ENCODE results near the gene SCFD2.
"Not testable (repeated sequence)": the region's sequence is repeated elsewhere in the genome, so short reads cannot be mapped to it uniquely, and the experiment has no call there.

SCFD2 gene

DNA sequence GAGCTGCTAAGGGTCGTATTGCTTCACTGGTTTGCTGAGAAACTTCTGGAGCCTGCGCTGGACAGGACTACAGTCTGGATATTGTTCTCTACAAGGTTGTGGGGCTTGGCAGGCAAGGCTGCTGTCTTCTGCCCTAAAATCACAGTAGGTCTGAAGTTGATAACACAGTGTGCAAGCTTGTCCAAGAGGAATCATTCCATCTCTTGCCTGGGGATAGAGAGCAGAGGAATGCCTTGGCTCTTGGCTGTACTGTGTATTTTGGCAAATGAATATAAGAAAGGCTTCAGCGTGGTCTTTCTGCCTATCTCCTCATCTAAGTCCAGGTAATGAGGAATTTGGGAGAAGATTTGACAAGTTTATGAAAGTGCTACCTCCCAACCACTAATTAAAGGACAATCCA lies 513.1 kb downstream of the SCFD2 start:
- no peak for DNase-seq (ENCODE audit: low read depth)

DNA sequence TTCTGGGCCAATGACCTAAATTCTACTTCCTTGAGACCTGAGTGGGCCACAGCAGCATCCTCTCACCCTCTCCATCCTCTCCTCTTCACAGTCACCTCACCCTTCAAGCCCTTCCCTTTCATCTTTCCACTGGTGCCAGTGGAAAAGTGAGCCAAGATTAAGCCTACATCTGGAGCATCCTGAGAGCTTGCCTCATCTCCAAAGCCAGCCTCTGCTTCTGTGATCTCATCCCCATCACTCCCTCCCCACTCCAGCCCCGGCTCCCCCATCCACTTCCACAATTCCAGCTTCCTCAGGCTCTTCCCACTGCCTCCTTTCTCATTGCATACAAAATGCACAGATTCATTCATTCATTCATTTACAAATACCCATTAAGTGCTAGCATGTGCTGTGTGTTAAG lies 513.8 kb downstream of the SCFD2 start:
- DNase-seq (ENCODE audit: low read depth): no peak

GRCh38 chr4:52850406-52851124 lies 515.3 kb downstream of the SCFD2 start:
- DNase-seq (ENCODE audit: low read depth): no peak

GRCh38 chr4:52848254-52848653 lies 517.6 kb downstream of the SCFD2 start:
- DNase-seq (ENCODE audit: low read depth): no peak

DNA sequence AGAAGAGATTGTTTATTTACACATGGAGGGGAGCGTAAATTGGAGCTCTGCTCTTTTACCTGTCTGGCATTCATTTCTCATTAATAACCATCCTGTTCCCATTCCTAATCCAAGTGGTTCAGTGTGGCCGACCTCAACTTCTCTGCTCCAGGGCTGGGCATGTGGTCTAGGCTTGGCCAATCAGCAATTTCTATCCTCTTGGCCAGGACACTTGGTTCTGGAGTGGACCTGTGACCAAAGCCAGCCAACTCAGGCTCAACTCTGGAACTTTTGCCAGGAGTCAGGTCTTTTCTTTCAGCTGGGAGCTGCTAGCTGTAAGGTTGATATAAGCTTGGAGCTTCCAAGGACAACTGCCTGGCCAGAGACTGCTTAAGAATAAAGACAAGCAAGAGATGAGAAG lies 519.4 kb downstream of the SCFD2 start:
- no peak for DNase-seq (ENCODE audit: low read depth)

- DNase-seq (ENCODE audit: low read depth): no peak
Measured at GRCh38 chr4:52844596-52844995, 521.3 kb downstream of the SCFD2 start.

GRCh38 chr4:52843958-52844357 lies 521.9 kb downstream of the SCFD2 start:
- no peak for DNase-seq (ENCODE audit: low read depth)

GRCh38 chr4:52843351-52843750 lies 522.5 kb downstream of the SCFD2 start:
- no peak for DNase-seq (ENCODE audit: low read depth)

DNA sequence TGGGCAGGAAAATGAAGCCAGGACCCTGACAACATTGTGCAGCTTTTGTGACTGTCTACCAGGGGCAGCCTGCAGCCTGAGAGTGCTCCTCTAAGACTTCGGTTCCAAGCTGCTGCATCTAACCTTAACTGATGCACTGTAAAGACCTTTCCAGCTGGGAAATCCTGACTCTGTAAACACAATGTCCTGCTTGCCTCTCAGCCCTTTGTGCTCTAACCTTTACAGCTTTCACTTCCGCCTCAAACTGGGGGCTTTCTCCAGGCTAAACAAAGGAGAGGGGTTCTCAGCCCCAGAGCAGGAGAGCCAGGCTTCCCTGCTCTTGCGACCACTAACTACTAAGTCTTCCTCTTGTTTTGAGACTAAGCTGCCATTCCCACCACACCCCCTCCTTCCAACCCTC lies 523.1 kb downstream of the SCFD2 start:
- DNase-seq (ENCODE audit: low read depth): no peak

GRCh38 chr4:52841682-52842456 lies 524.0 kb downstream of the SCFD2 start:
- no peak for DNase-seq (ENCODE audit: low read depth)

DNA sequence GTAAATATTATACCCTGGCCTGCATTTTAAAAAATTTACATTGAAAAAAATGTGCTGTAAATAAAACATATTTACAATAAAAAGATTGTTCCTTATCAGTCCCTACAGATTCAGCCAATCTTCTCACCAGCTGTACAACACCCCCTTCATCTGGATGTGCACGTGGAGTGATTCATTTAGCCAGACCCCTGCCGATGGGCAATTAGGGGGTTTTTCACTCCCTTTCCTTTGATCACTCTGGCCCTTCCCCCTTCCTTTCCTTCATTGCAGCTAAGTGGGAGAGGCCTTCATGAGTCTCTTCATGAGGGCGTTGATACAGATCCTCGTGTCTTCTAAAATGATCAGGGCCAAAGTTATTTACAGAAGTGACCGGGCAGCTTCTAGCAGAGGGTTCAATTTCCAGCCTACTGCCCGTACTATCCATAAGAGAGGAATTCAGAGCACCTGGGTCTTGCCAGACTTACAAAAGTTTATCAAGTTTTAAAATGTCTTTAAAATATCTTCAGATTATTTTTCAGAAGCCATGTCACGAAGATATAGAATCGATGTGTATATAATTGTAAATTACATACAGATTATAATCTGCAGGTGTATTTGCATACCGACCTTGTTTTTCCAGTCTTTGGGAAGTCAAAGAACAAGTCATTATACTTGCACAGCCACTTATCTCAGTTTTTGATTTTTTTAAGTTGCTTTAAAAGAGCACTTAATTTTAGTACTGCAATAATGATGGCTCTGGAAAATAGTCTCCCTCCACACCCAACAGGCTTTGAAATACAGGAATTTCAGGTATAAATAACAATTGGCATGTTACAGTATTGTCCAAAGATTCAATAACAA lies 525.1 kb downstream of the SCFD2 start:
- no peak for DNase-seq (ENCODE audit: low read depth)

DNA sequence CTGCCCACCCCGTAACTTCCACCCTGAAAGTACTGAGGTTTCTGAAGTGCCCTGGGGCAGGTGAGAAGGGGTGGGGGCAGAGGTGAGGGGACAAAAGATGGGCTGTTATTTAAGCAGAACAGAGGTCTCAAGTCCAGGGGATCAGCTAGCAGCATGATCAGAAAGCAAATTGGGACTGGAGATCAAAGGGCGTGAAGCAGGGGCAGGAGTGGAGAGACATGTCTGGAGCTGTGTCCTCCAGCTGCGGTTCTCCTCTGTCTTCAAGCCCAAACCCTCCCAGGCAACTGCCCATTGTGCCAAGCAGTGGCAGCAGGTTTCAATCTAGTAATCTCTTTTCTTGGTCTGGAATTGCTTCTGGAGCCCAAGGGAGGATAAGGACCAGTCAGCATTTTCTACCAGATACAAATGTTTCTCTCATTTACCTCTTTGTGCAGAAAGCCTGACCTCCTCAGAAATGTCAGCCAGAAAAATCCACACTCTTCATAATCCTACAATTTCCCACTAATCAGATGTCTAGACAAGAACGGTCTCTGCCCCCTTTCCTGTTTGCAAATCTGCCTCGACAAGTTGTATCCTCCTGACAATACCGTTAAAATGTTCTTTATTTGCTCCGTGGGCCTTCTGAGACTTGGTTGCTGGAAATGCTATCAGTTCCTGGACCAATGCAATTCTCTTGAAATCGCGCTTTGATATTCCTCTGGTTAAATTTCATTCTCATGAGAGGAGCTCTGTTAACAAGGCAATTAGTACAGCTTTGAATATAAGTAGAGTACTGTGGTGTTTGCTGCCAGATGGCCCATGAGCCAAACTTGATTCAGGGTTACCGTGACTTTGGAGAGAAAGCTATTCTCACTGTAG lies 526.9 kb downstream of the SCFD2 start:
- no peak for DNase-seq (ENCODE audit: low read depth)

GRCh38 chr4:52837716-52838558 lies 527.9 kb downstream of the SCFD2 start:
- DNase-seq (ENCODE audit: low read depth): no peak

- no peak for DNase-seq (ENCODE audit: low read depth)
Measured at GRCh38 chr4:52836678-52837077, 529.2 kb downstream of the SCFD2 start.

- DNase-seq (ENCODE audit: low read depth): no peak
Measured at GRCh38 chr4:52836120-52836519, 529.7 kb downstream of the SCFD2 start.

- DNase-seq (ENCODE audit: low read depth): not testable (repeated sequence)
Measured at GRCh38 chr4:52834641-52835456, 531.0 kb downstream of the SCFD2 start.

DNA sequence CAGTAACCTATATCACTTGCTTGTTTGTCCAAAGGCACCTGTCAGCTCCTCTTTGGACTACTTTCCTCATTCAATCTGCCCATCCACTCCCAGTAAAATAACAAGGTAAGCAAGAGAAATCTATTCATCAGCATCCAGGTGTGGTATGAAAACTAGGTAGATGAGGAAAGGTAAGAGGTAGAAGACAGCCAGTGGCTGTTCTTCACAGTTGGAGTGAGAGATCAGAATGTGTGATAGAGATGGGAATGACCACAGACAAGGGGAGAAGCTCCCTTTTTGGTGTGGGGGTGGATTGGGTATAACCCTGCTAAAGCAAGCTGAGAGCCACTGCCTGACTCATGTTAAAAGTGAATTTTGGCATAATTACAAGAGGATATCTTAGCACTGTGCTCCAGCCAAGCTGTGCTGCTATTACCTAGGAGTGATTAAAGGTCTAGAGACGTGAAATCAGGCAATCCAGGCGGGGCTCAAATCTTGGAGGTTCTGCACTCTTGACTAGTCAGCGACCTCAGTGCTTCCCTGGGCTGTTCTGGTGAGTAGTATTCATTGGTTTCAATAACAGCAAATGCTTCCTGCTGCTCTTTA lies 531.8 kb downstream of the SCFD2 start:
- no peak for DNase-seq (ENCODE audit: low read depth)

- DNase-seq (ENCODE audit: low read depth): no peak
Measured at GRCh38 chr4:52825460-52826090, 540.3 kb downstream of the SCFD2 start.
